OCI-LY3 (cell line): ENCODE data around the gene AKAP7.

ENCODE experiments used
- CTCF ChIP-seq: fragments of 200-600, 300-600 bp; sonication (generic); IDR thresholded peaks from 2 replicates; pipeline ENCODE4 v1.5.1; 2014; ENCODE audit warnings: antibody characterized with exemption, low read length, low read depth
- EZH2phosphoT487 ChIP-seq: fragments of 200-600 bp; shearing (Covaris generic); IDR thresholded peaks from 2 replicates; pipeline ENCODE4 v1.6.1; 2018; ENCODE audit warnings: antibody characterized with exemption, mixed run types, low read depth

GRCh38 chr6:131107151-131107550 is 28.1 kb upstream of the AKAP7 start:
- TF ChIP-seq CTCF (no peak), EZH2phosphoT487 (no peak)
